ENCODE measurements around the gene SENP2.

DNA sequence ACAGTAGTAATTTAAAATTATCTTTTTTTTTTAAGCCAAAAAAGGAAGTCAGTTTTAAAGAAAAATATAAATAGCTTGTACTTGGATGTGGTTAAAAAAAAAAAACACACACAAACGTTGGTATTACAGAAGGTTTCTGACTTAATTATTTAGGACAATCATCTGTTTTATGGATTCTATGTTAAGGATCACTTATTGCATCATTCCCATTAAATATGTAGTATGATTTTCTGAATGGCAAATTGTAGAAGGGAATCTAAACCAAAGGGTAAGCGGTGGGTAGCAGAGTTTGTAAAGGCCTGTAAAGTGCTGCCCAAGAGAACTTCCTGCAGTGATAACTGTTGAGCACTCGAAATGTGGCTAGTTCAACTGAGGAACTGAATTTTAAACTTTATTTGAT is 8.0 kb downstream of the SENP2 start:
- TF ChIP-seq, protein P1, sequence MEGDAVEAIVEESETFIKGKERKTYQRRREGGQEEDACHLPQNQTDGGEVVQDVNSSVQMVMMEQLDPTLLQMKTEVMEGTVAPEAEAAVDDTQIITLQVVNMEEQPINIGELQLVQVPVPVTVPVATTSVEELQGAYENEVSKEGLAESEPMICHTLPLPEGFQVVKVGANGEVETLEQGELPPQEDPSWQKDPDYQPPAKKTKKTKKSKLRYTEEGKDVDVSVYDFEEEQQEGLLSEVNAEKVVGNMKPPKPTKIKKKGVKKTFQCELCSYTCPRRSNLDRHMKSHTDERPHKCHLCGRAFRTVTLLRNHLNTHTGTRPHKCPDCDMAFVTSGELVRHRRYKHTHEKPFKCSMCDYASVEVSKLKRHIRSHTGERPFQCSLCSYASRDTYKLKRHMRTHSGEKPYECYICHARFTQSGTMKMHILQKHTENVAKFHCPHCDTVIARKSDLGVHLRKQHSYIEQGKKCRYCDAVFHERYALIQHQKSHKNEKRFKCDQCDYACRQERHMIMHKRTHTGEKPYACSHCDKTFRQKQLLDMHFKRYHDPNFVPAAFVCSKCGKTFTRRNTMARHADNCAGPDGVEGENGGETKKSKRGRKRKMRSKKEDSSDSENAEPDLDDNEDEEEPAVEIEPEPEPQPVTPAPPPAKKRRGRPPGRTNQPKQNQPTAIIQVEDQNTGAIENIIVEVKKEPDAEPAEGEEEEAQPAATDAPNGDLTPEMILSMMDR (IDR thresholded peaks at IDR 0.05; ENCODE audit: insufficient read depth, low read length) = no peak
- TF ChIP-seq, protein P2, sequence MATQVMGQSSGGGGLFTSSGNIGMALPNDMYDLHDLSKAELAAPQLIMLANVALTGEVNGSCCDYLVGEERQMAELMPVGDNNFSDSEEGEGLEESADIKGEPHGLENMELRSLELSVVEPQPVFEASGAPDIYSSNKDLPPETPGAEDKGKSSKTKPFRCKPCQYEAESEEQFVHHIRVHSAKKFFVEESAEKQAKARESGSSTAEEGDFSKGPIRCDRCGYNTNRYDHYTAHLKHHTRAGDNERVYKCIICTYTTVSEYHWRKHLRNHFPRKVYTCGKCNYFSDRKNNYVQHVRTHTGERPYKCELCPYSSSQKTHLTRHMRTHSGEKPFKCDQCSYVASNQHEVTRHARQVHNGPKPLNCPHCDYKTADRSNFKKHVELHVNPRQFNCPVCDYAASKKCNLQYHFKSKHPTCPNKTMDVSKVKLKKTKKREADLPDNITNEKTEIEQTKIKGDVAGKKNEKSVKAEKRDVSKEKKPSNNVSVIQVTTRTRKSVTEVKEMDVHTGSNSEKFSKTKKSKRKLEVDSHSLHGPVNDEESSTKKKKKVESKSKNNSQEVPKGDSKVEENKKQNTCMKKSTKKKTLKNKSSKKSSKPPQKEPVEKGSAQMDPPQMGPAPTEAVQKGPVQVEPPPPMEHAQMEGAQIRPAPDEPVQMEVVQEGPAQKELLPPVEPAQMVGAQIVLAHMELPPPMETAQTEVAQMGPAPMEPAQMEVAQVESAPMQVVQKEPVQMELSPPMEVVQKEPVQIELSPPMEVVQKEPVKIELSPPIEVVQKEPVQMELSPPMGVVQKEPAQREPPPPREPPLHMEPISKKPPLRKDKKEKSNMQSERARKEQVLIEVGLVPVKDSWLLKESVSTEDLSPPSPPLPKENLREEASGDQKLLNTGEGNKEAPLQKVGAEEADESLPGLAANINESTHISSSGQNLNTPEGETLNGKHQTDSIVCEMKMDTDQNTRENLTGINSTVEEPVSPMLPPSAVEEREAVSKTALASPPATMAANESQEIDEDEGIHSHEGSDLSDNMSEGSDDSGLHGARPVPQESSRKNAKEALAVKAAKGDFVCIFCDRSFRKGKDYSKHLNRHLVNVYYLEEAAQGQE (IDR thresholded peaks at IDR 0.05; ENCODE audit: insufficient replicate concordance, low read depth) = no peak
- TF ChIP-seq POLR2AphosphoS5 (IDR thresholded peaks at IDR 0.05; ENCODE audit: low read depth) (no peak), SPI1 (IDR thresholded peaks at IDR 0.05; ENCODE audit: borderline replicate concordance, low read depth) (no peak)
